GM18951 (cell line): ENCODE results near the gene PTPRG.
"Not testable (repeated sequence)": the region's sequence is repeated elsewhere in the genome, so short reads cannot be mapped to it uniquely, and the experiment has no call there.

Experiments
- POLR2A ChIP-seq: IDR thresholded peaks from 4 replicates; pipeline ENCODE4 v1.6.1; 2011; ENCODE audit warnings: mild to moderate bottlenecking; ENCODE audit not compliant: insufficient read length, insufficient read depth; ENCODE audit errors: extremely low read depth
- in situ Hi-C: fragments of 300-500 bp; cut with MboI; formaldehyde crosslinking; loops from one replicate; pipeline ENCODE4 v1.12.0; 2022; ENCODE audit warnings: low sequenced_read_pairs, mixed read lengths, inconsistent platforms; ENCODE audit not compliant: unreplicated experiment

The PTPRG gene

GRCh38 chr3:61687206-61687605, 125.8 kb downstream of the PTPRG start:
- no peak for TF ChIP-seq POLR2A
- in situ Hi-C loops = no loop called here

DNA sequence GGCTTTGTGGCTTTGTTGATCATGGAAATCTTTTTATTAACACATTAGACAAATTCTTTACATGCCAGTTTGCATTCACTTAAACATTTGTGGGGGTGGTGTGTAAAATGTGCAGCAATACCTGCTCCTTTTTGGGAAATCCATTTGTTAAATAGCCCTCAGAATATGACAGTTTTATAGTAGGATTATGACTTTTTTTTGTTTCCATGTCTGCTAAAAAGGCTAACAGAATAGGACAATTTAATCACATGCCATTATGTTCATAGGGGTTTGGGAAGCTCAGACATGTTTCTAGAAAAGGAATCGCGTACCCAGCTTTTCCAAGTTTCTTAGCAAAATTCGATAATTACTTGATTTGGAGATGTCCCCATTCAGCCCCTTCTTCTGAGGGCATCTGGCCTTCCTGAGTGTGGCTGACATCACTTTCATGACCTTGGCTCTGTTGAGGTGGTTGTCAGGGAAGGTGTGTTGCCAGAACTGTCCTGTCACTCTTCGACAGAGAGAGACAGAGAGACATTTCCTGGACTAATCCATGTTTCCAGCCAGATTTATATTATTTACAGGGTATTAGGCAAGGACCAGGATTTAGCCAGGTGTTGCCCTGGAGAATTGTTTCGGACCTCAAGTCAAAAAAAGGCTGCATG, 126.4 kb downstream of the PTPRG start:
- TF ChIP-seq POLR2A = no peak
- in situ Hi-C loops = no loop called here

DNA sequence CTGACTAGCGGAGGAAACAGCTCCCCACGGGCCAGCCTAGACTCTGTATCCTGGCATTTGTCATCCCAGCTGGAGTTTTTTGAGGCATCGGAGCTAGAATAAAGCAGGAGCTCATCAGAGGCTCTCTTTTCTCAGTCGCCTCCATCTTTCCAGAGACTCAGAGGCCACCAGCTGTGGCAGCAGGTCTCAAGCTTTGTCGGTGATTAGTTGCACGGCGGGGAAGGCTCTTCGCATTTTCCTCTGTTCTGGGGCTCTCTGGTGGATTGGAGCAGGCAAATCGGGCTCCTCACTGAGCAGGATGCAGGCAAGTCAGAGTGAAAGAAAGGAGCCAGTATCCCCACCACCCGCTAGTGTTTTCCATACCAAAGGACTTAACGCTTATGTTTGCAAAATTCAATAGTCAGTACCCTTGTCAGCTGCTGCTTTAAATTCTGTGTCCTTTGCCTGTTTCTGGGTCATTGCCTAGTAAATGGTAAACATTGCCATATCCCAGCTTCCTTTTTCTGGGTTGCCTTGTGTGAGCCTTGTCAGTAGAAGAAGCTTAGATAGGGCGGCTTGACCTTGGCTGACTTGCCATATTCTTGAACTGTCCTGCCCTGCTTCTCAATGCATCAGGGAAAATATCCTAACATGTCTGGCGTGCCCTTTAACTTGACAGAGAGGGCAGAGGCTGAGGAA, 127.1 kb downstream of the PTPRG start:
- no peak for TF ChIP-seq POLR2A
- in situ Hi-C loops = no loop called here

- in situ Hi-C loops = no loop called here
- no peak for TF ChIP-seq POLR2A
These were observed 128.6 kb downstream of the PTPRG start for GRCh38 chr3:61690016-61690415.

- in situ Hi-C loops = no loop called here
- TF ChIP-seq POLR2A = no peak
These were observed 130.1 kb downstream of the PTPRG start for GRCh38 chr3:61691466-61691865.

DNA sequence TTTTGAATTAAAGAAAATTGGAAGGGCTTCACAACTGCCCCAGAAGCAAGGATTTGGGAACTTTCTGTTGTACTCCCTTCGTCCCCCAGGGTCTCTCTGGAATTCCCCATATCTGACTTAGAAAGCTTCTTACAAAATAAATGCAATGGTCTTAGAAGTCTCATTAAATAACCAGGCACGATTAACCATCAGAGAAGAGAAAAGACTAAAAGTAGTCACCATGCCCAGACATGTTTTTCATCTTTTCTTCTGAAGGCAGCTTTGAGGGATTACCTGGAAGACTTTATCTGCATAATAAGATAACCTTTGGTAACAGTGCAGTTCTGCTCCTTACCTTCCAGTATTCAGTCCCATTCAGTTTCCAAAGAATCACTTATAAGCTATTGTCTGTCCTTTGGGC, 135.9 kb downstream of the PTPRG start:
- no peak for TF ChIP-seq POLR2A
- in situ Hi-C loops = no loop called here

DNA sequence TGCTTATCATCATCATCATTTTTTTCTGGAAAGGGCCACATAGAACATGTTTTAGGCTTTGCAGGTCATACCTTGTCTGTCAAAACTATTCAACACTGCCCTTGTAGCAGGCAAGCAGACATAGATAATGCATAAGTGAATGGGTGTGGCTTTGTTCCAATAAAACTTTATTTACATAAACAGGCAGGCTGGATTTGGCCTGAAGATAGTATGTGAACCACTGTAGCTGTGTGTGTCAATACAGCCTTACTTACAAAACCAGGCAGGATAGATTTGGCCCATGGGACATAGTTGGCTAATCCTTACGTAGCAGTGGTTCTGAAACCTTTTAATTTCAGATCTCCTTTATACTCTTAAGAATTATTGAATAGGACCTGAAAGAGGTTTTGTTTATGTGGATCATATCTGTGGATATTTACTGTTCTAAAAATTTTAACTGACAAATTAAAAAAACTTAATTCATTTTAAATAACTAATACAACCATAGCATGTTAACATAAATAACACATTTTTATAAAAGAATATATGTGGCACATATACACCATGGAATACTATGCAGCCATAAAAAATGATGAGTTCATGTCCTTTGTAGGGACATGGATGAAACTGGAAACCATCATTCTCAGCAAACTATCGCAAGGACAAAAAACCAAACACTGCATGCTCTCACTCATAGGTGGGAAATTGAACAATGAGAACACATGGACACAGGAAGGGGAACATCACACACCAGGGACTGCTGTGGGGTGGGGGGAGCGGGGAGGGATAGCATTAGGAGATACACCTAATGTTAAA, 137.1 kb downstream of the PTPRG start:
- in situ Hi-C loops = not testable (repeated sequence)

DNA sequence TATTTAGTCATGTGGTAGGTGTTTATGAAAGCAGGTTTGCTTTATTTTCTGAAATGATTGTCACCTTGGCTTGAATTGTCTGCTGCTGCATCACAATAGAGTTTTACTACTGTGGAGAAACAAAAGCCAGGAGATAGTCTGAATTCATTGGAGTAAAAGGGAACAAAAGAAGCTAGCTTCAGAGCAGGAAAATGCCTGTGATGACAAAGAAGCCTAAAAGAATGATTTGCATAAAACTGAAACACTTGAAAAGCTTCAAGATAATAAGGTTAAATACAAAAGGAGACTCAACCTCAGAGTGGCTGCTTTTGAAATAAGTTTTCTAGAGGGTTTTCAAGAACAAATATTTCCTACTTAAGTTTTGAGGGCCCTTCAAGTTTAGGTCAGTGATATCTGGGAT, 138.3 kb downstream of the PTPRG start:
- in situ Hi-C loops = no loop called here

GRCh38 chr3:61701011-61701410, 139.6 kb downstream of the PTPRG start:
- in situ Hi-C loops = no loop called here

More for the DNA sequence above, 138.3 kb downstream of the PTPRG start:
- no peak for TF ChIP-seq POLR2A

DNA sequence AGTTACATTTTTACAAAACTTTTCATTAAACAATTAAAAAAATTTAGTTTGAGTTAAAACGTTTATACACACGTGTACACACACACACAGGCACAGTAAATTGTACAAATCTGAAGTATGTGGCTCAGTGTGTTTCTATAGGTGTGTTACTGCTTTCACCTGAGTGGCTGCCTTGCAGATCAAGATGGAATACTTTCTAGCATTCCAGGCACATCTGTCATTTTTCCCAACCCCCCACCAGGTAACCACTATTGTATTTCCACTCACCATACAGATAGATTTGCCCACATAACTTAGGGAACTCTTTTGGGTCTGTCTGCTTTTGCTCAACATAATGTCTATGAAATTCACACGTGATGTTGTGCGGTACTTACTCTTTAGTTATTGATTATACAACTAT, 141.1 kb downstream of the PTPRG start:
- TF ChIP-seq POLR2A = no peak
- in situ Hi-C loops = no loop called here

More at GRCh38 chr3:61701011-61701410, 139.6 kb downstream of the PTPRG start:
- no peak for TF ChIP-seq POLR2A

DNA sequence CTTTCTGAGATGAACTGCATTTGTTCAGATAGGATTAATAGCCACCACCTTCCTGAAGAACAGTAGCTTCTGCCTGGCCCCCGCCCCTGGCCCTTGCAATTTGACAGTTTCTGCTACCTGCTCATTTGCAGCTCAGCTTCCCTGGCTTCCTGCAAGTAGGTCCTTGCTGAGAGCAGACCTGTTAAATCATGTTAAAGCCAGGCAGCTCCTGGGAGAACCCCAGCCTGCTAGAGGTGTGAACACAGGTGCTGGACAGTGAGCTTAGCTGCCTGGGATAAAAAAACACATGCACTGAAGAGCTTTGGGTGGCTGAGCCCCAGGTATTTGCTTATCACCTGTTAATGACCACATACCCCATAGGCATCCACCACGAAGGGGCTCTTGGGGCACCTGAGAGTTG, 143.4 kb downstream of the PTPRG start:
- in situ Hi-C loops = no loop called here
- TF ChIP-seq POLR2A = no peak

- in situ Hi-C loops = no loop called here
- no peak for TF ChIP-seq POLR2A
These were observed 146.1 kb downstream of the PTPRG start for GRCh38 chr3:61707492-61707891.

- in situ Hi-C loops = not testable (repeated sequence)
These were observed 149.5 kb downstream of the PTPRG start for GRCh38 chr3:61710920-61711319.

- in situ Hi-C loops = no loop called here
These were observed 152.9 kb downstream of the PTPRG start for GRCh38 chr3:61714225-61714624.

More at GRCh38 chr3:61714225-61714624, 152.9 kb downstream of the PTPRG start:
- no peak for TF ChIP-seq POLR2A
